Endodermal cell (in vitro differentiated cells): ENCODE data around the gene FBXO38. TPM values are rescaled to one million over a fixed set of nuclear protein-coding genes. Genes with fewer than 3 reads are reported as not detected.
A peak's percentile ranks its signal among the peaks of the same experiment; 100 is the strongest.

ENCODE experiments used
- DNase-seq: peaks from one replicate; pipeline ENCODE4 v3.0.0-alpha.2; 2017
- H3K27ac ChIP-seq: 2 replicates; pipeline ENCODE4 v1.5.1; 2013; ENCODE audit warnings: mild to moderate bottlenecking, low read depth, low read length, moderate library complexity
- H3K27me3 ChIP-seq: 2 replicates; pipeline ENCODE4 v1.6.1; 2013; ENCODE audit warnings: mild to moderate bottlenecking, low read length, moderate library complexity; ENCODE audit not compliant: insufficient read depth, control insufficient read depth, poor library complexity, severe bottlenecking
- H3K36me3 ChIP-seq: 2 replicates; pipeline ENCODE4 v1.7.0; 2013; ENCODE audit warnings: mild to moderate bottlenecking, low read length, moderate library complexity; ENCODE audit not compliant: control insufficient read depth, insufficient read depth
- H3K4me1 ChIP-seq: one replicate; pipeline ENCODE4 v1.7.0; 2013; ENCODE audit warnings: low read length; ENCODE audit not compliant: control insufficient read depth, insufficient read depth
- H3K4me3 ChIP-seq: 2 replicates; pipeline ENCODE4 v1.5.1; 2013; ENCODE audit warnings: mild to moderate bottlenecking, low read length, moderate library complexity
- H3K9ac ChIP-seq: 2 replicates; pipeline ENCODE4 v1.6.1; 2013; ENCODE audit warnings: mild to moderate bottlenecking, low read length, moderate library complexity; ENCODE audit not compliant: poor library complexity, severe bottlenecking; ENCODE audit errors: extremely low read depth
- H3K9me3 ChIP-seq: 2 replicates; pipeline ENCODE4 v1.6.1; 2013; ENCODE audit warnings: mild to moderate bottlenecking, low read length, moderate library complexity; ENCODE audit not compliant: control insufficient read depth
- H3K27ac Mint-ChIP-seq: 2 replicates; pipeline ENCODE4 v1.8.0; 2020; ENCODE audit warnings: mixed read lengths
- H3K27me3 Mint-ChIP-seq: 2 replicates; pipeline ENCODE4 v1.8.0; 2021; ENCODE audit warnings: mild to moderate bottlenecking, mixed read lengths; ENCODE audit not compliant: insufficient read depth
- H3K36me3 Mint-ChIP-seq: 2 replicates; pipeline ENCODE4 v1.8.0; 2020; ENCODE audit warnings: low read depth, mixed read lengths
- H3K4me1 Mint-ChIP-seq: 2 replicates; pipeline ENCODE4 v1.8.0; 2020; ENCODE audit warnings: mixed read lengths
- H3K4me3 Mint-ChIP-seq: 2 replicates; pipeline ENCODE4 v1.8.0; 2020; ENCODE audit warnings: mild to moderate bottlenecking, moderate library complexity, mixed read lengths
- H3K9me3 Mint-ChIP-seq: 2 replicates; pipeline ENCODE4 v1.8.0; 2020; ENCODE audit warnings: mild to moderate bottlenecking, mixed read lengths
- CTCF ChIP-seq: fragments of 200-600 bp; sonication (generic); conservative IDR thresholded peaks from 2 replicates; pipeline ENCODE4 v1.5.0; 2021; ENCODE audit warnings: antibody characterized with exemption, mild to moderate bottlenecking
- WGBS, 2 experiments: methylation state at CpG; one replicate each; pipeline versions ENCODE4 v1.1.5 to v1.1.7; 2013; ENCODE audit warnings: missing lambda C conversion rate in 2 of 2, mixed read lengths in 1 of 2; ENCODE audit not compliant: insufficient coverage in 1 of 2, insufficient read length in 1 of 2; 5-methylcytosine and 5-hydroxymethylcytosine counted together
- long read RNA-seq, 4 experiments: library from polyadenylated mRNA in 2 of 4; library from RNA in 1 of 4; library from capped mRNA in 1 of 4; stranded (forward) in 3 of 4; unstranded in 1 of 4; transcript quantifications; one replicate each; pipeline ENCODE4 v2.0.0, GENCODE V29; 2020 to 2021; ENCODE audit warnings: inconsistent platforms in 1 of 4
- polyA plus RNA-seq, 2 experiments: library from polyadenylated mRNA; stranded (reverse); fragments of 50-300 nt; gene quantifications; one replicate each; pipeline ENCODE4 v1.2.3, GENCODE V29; 2013
- total RNA-seq, 2 donors: library from RNA; stranded (reverse); fragmentation: NEBNext Ultra II Directional in 1 of 2; extraction: Animal tissue kit (Norgen Biotek cat#: 25700) in 1 of 2; gene quantifications; 2 replicates in 1 of 2; 3 replicates in 1 of 2; pipeline ENCODE4 v1.2.1, GENCODE V29; 2021

FBXO38 gene
- 10 to 100 TPM; 45.4 to 49.7 TPM for total RNA-seq
- polyA plus RNA-seq (2013, experiment 1 of 2), result 31.7 TPM
- polyA plus RNA-seq (2013, experiment 2 of 2), result 30.6 TPM
- long read RNA-seq, experiment 1, full-length matches to known transcripts, result 2 of 18 reads
- long read RNA-seq, experiment 1, partial matches to known transcripts, result 13 of 18 reads
- long read RNA-seq, experiment 1, other reads (novel, unspliced or antisense), result 3 of 18 reads
- long read RNA-seq, experiment 2, full-length matches to known transcripts, result 23 of 38 reads
- long read RNA-seq, experiment 2, partial matches to known transcripts, result 7 of 38 reads
- long read RNA-seq, experiment 2, other reads (novel, unspliced or antisense), result 8 of 38 reads
- long read RNA-seq, experiment 3, full-length matches to known transcripts, result 54 of 84 reads
- long read RNA-seq, experiment 3, partial matches to known transcripts, result 11 of 84 reads
- long read RNA-seq, experiment 3, other reads (novel, unspliced or antisense), result 19 of 84 reads
- long read RNA-seq, experiment 4, full-length matches to known transcripts, result 1 of 9 reads
- long read RNA-seq, experiment 4, partial matches to known transcripts, result 7 of 9 reads
- long read RNA-seq, experiment 4, other reads (novel, unspliced or antisense), result 1 of 9 reads

GRCh38 chr5:148383564-148384379 lies at the start of gene FBXO38:
TSS of gene FBXO38 (plus strand) at chr5:148383958. CDS start at chr5:148394777, 10,819 bp downstream.
- peak within 1 kb of the TSS; percentile 95 for H3K4me3 ChIP-seq
- H3K4me1 ChIP-seq, result no peaks in the 10 kb centered on the region
- H3K27ac Mint-ChIP-seq, result peak within 1 kb of the TSS; percentile 97
- peak; percentile 99 for DNase-seq
- H3K9ac ChIP-seq, result peak within 1 kb of the TSS; percentile 97
- no peaks in the 10 kb centered on the region for H3K27me3 Mint-ChIP-seq
- no peaks in the 10 kb centered on the region for H3K9me3 Mint-ChIP-seq
- H3K9me3 ChIP-seq, result no peaks in the 10 kb centered on the region
- TF ChIP-seq CTCF, result peak; percentile 24
- WGBS, 2 experiments, result 0 to 1% methylated on average over 3 to 45 of the region's 45 CpGs
- H3K27ac ChIP-seq, result peak within 1 kb of the TSS; percentile 86
- H3K36me3 Mint-ChIP-seq, result peaks cover 13% of the 10 kb centered on the region
- H3K36me3 ChIP-seq, result peaks cover 10% of the 10 kb centered on the region
- H3K4me1 Mint-ChIP-seq, result peaks cover 28% of the 10 kb centered on the region
- peak within 1 kb of the TSS; percentile 92 for H3K4me3 Mint-ChIP-seq
- no peaks in the 10 kb centered on the region for H3K27me3 ChIP-seq

GRCh38 chr5:148335259-148335658 lies 48.5 kb upstream of the FBXO38 start, which contains the start of gene SPINK9:
TSS of gene SPINK9 (plus strand) at chr5:148335559. CDS start at chr5:148335614, 55 bp downstream.
- H3K27ac ChIP-seq, result no peak within 1 kb of the TSS
- Mint-ChIP-seq H3K27ac (no peak within 1 kb of the TSS), H3K27me3 (peaks cover 10% of the 10 kb centered on the region), H3K4me3 (no peak within 1 kb of the TSS), H3K9me3 (peaks cover 8% of the 10 kb centered on the region), H3K36me3 (no peaks in the 10 kb centered on the region), H3K4me1 (no peaks in the 10 kb centered on the region)
- no peaks in the 10 kb centered on the region for H3K4me1 ChIP-seq
- whole genome bisulfite sequencing, 2 experiments, result 88 to 89% methylated on average over 3 of the region's 3 CpGs
- no peak for DNase-seq
- no peaks in the 10 kb centered on the region for H3K27me3 ChIP-seq
- H3K9me3 ChIP-seq, result no peaks in the 10 kb centered on the region
- H3K9ac ChIP-seq, result no peak within 1 kb of the TSS
- H3K4me3 ChIP-seq, result no peak within 1 kb of the TSS
- TF ChIP-seq CTCF, result no peak
- no peaks in the 10 kb centered on the region for H3K36me3 ChIP-seq

- no peak overlapping the region for H3K9ac ChIP-seq
- H3K27ac ChIP-seq, result no peak overlapping the region
- H3K4me3 ChIP-seq, result no peak overlapping the region
- TF ChIP-seq CTCF, result no peak
- no peaks in the 10 kb centered on the region for H3K4me1 Mint-ChIP-seq
- no peaks in the 10 kb centered on the region for H3K9me3 Mint-ChIP-seq
- DNase-seq, result no peak
- no peak overlapping the region for H3K27ac Mint-ChIP-seq
- 93 to 100% methylated on average over 2 to 3 of the region's 3 CpGs for WGBS, 2 experiments
- no peaks in the 10 kb centered on the region for H3K36me3 Mint-ChIP-seq
- H3K27me3 ChIP-seq, result no peaks in the 10 kb centered on the region
- H3K27me3 Mint-ChIP-seq, result peaks cover 4% of the 10 kb centered on the region
- no peaks in the 10 kb centered on the region for H3K4me1 ChIP-seq
- no peak overlapping the region for H3K4me3 Mint-ChIP-seq
- no peaks in the 10 kb centered on the region for H3K36me3 ChIP-seq
- no peaks in the 10 kb centered on the region for H3K9me3 ChIP-seq
Measured at GRCh38 chr5:148336704-148337435, 46.9 kb upstream of the FBXO38 start.
